Measurements from ENCODE around the gene VEGFA. TPM values are rescaled to one million over a fixed set of nuclear protein-coding genes. Genes with fewer than 3 reads are reported as not detected.

Gene VEGFA
- total RNA-seq, 4 donors from 2014 or later = 28.0 to 107 (median 80.8) TPM

DNA sequence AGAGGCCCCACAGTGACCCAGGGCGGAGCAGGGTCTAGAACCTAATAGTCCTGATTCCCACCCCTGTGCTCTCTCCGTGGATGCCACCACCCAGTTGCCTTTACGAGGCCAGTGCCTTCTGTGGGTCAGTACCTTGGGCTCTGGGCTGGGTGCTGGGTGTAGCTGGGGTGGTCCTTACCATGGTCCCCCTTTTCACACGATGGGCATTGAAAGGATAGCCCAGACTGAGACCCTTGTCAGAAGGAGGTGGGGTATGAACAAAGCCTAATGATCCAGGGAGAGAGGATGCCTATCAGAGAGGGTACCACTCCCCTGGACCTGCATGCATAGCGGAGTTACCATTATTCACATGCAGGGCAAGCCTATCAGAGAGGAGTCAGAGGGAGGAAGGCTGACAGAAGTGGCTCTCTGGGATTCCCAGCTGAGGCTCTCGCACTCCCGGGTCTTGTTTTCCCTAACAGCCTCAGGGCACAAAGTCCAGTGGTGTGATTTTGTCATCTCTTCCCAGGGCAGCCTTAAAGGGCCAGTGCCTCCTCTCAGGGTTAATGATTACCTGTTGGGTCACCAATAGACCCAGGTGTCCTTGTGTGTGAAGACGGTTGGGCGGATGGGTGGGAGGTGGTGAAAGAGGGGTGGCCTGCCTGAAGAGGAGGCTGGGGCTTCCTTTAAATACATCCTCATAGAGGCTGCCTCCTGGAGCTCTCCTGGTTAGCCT lies 36.2 kb downstream of the VEGFA start:
- Histone ChIP-seq H3K27me3 (no peaks in the 10 kb centered on the region), H3K27ac (no peak overlapping the region), H3K36me3 (no peaks in the 10 kb centered on the region), H3K9me3 (no peaks in the 10 kb centered on the region), H3K4me1 (peaks cover 0 to 40% (median 4%) of the 10 kb centered on the region in 3 donors), H3K4me3 (no peak overlapping the region)
- WGBS, 2 donors = 72 to 86% methylated on average over 5 to 9 of the region's 9 CpGs
- no peak for DNase-seq
- intact Hi-C loops (cut with DNase I) = no loop called here
- no peak for TF ChIP-seq POLR2A (IDR thresholded peaks at IDR 0.05)
- TF ChIP-seq, protein P1, sequence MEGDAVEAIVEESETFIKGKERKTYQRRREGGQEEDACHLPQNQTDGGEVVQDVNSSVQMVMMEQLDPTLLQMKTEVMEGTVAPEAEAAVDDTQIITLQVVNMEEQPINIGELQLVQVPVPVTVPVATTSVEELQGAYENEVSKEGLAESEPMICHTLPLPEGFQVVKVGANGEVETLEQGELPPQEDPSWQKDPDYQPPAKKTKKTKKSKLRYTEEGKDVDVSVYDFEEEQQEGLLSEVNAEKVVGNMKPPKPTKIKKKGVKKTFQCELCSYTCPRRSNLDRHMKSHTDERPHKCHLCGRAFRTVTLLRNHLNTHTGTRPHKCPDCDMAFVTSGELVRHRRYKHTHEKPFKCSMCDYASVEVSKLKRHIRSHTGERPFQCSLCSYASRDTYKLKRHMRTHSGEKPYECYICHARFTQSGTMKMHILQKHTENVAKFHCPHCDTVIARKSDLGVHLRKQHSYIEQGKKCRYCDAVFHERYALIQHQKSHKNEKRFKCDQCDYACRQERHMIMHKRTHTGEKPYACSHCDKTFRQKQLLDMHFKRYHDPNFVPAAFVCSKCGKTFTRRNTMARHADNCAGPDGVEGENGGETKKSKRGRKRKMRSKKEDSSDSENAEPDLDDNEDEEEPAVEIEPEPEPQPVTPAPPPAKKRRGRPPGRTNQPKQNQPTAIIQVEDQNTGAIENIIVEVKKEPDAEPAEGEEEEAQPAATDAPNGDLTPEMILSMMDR (IDR thresholded peaks at IDR 0.05) = no peak

DNA sequence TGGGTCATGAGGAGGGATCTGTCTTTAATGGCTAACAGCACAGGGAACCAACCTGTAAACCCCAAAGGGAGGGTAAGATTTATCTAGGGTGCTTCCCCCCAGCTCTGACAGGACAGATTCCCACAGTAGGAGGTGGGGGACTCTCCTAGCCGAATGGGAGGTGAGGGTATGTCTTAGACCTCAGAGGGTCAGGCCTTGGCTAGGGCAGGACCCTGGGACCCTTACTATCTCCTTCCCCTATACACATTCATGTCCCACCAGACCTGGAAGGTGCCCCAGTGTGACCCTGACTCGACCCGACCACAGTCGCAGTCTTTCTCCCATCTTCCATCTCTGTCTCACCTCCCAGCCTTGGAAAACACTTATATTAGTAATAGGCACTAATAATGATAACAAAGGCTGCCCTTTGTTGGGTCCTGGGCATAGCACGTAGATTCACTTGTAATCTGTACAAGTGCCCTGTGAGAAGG lies 36.8 kb downstream of the VEGFA start:
- DNase-seq = no peak
- Histone ChIP-seq H3K27ac (no peak overlapping the region), H3K36me3 (no peaks in the 10 kb centered on the region), H3K4me3 (no peak overlapping the region), H3K9me3 (no peaks in the 10 kb centered on the region), H3K4me1 (peaks cover 0 to 36% (median 4%) of the 10 kb centered on the region in 3 donors), H3K27me3 (no peaks in the 10 kb centered on the region)
- WGBS, 2 donors = 90 to 91% methylated on average over 4 to 5 of the region's 5 CpGs
- intact Hi-C loops (cut with DNase I) = no loop called here
- TF ChIP-seq POLR2A (IDR thresholded peaks at IDR 0.05) = no peak
- TF ChIP-seq, protein P1 (IDR thresholded peaks at IDR 0.05) = no peak

DNA sequence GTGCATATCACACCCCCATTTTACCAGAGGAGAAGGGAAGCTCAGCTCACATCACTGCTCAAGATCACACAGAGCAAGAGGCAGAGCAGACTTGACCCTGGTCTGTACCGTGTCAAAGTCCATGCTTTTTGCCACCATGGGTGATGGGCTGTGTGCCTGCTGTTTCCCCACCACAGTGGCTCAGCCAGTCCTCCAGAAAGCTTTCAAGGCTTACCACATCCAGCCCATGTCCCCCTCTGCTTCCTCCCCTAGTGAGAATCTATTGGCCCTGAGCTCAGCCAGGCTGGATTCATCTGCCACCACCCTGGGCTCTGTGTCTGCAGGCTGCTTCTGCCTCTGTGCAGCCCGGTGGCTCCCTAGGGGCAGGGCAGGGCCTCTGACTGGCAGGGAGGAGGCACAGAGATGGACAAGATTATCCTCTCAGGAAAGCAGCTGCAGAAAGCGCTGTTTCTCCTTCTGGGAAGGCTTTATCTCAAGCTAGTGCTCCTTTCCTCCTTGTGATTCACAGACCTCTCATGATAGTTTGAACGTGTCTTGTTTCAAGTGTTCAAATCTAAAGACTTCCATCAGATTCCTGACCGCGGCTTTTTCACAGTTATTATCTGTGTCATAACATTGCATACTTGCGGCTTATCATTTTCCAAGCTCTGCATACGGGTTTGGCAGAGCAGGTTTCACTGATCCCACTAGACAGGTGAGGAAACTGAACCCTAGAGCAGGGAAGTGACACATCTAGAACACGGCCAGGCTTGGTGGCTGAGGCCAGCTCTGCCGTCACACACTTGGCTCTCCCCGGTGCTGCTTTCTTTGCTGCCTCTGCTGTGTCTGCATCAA lies 37.4 kb downstream of the VEGFA start:
- WGBS, 2 donors = 52 to 66% methylated on average over 10 to 11 of the region's 11 CpGs
- Histone ChIP-seq H3K4me1 (peaks cover 0 to 29% (median 4%) of the 10 kb centered on the region in 3 donors), H3K27ac (no peak overlapping the region), H3K36me3 (no peaks in the 10 kb centered on the region), H3K4me3 (no peak overlapping the region), H3K27me3 (no peaks in the 10 kb centered on the region), H3K9me3 (no peaks in the 10 kb centered on the region)
- no peak for TF ChIP-seq POLR2A (IDR thresholded peaks at IDR 0.05)
- TF ChIP-seq, protein P1 (IDR thresholded peaks at IDR 0.05) = no peak
- intact Hi-C loops (cut with DNase I) = no loop called here
- DNase-seq = no peak

DNA sequence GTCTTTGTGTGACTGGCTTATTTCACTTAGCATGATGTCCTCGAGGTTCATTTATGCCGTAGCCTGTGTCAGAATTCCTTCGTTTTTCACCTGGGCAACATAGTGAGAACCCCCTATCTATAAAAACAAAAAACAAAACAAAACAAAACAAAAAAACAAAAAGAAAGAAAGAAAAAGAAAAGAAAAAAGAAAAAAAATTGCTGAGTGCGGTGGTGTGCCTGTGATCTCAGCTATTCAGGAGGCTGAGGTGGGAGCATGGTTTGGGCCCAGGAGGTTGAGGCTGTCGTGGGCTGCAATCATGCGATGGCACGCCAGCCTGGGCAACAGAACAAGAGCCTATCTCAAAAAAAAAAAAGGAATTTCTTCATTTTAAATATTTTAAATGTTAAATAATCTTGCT lies 38.4 kb downstream of the VEGFA start:
- Histone ChIP-seq H3K36me3 (no peaks in the 10 kb centered on the region), H3K4me1 (peaks cover 0 to 27% (median 3%) of the 10 kb centered on the region in 3 donors), H3K27ac (no peak overlapping the region), H3K27me3 (no peaks in the 10 kb centered on the region), H3K9me3 (no peaks in the 10 kb centered on the region), H3K4me3 (no peak overlapping the region)
- intact Hi-C loops (cut with DNase I) = no loop called here
- TF ChIP-seq, protein P1 (IDR thresholded peaks at IDR 0.05) = no peak
- no peak for TF ChIP-seq POLR2A (IDR thresholded peaks at IDR 0.05)
- DNase-seq = no peak
- 92 to 95% methylated on average over 7 of the region's 7 CpGs for whole genome bisulfite sequencing, 2 donors

Data from esophagus squamous epithelium (tissue), 5 donors.